ENCODE measurements around the gene YIPF3. TPM values are rescaled to one million over a fixed set of nuclear protein-coding genes. Genes with fewer than 3 reads are reported as not detected.
A peak's percentile ranks its signal among the peaks of the same experiment; 100 is the strongest.

The YIPF3 gene
- total RNA-seq, 1 donor from 2014 or later: 67.9 TPM

DNA sequence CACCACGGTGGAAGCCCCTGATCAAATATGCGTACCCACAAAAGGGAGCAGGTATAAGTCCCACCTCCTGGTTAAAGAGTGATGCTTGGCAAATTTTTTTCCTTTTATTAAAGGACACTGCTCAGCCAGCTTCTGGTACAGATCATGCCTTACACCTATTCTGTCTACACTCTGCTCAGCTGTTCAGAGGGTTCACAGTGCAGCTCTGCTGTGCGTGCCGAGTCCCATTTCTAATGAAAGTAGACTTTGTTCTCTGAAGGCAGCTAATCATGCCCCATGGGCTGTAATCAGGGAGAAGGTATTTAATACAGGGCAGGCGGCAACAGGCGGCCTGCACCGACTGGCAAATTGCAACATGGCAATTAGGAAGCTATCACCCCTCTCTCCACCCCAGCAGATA is 22.9 kb downstream of the YIPF3 start:
- DNase-seq (ENCODE audit: low spot score) (peak; percentile 68), ATAC-seq (peak; percentile 80)

DNA sequence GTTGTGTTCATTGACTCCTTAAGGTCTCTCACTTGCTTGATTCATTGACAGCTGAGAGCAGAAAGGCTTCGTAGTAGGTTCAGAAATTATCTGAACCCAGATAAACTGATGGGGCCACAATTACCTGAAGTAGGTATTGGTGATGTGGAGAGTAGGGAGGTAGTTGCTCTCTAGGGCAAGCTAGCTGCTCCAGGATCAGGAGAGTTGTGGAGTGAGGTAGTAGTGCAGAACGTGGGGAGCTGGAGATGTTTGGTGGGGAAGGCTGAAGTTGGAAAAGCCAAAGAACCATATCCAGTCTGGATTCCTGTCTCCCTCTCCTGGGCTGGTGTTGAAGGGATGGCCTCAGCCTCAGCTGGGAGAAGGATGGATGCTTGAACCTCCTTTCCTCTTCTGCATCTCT is 23.5 kb downstream of the YIPF3 start:
- DNase-seq (ENCODE audit: low spot score): no peak
- ATAC-seq: no peak

DNA sequence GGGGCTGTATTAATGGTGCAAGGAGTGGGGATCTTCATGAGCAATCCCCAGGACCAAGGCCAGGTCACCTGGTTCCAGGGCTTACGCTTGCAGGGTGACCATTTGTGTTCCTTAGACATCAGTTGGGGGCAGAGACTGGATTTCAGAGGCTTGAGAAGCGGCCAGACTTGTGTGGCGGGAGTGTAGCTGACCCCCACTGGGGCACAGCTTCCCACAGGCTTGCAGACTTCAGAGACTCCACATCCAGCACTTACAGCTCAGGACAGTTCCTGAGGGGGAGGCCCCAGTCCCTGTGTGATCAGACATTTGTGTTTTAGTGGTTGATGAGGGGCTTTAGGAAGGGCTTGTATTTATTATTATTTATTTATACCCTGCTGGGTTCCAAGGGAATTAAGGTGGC is 24.1 kb downstream of the YIPF3 start:
- no peak for DNase-seq (ENCODE audit: low spot score)
- no peak for ATAC-seq

DNA sequence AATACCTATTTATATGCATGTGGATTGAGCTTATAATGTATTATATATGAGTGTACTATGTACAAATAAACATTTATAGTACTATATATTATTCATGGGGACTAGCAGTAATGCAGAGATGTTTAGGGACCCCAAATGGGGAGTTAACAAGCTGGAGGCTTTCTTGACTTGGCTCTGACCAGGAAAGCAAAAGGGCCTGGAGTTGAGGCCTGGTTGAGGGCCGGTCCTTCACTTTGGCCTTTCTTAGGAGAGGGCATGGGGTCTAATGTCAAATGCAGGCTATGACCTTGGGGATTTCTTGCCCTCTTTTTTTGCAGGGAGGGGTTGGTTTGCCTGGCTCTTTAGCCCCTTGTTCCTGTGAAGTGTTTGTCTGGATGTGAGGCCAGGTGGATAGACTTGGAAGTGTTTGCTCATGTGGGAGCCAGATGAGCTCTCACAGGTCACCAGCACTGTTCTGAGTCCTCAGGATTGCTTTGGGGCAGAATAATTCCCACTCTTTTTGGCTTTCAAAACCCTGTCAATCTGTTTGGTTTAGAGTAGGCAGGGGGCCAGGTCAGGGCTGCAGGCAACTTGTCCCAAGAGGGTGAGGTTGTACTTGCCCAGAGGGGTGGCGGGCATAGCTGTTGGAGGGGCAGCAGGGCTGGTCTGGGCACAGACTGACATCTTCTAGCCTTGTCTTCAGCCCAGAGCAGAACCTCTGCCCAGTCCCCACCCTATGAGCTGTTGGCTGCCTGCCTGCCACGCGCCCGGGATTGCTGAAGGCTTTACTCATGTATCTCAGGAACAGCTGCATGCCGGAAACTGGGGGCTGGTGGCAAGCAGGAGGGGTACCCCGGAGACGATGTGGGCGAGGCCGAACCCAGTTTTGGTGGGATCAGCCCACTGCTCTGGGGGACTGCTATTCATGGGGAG is 24.7 kb downstream of the YIPF3 start:
- ATAC-seq (peak; percentile 50), DNase-seq (ENCODE audit: low spot score) (no peak)

DNA sequence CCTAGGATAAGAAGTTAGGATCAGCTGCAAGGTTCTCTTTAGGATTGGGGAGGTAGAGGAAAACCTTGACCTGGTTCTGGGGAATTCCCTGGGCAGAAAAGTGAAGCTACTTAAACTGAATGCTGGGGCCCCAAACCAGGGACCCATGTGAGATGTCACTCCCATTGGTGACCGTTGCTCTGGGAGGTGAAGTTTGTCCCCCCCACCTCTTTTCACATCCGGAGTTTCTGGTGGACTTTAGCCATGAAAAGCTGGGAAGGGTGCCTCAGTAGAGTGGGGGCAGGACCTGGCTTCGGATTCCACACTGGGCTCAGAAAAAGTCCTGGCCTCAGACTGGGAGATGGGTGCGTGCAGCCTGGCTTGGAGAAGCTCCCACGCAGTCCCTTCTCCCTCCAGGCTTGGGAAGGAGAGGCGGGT is 26.2 kb downstream of the YIPF3 start:
- ATAC-seq: no peak
- DNase-seq (ENCODE audit: low spot score): peak; percentile 66

DNA sequence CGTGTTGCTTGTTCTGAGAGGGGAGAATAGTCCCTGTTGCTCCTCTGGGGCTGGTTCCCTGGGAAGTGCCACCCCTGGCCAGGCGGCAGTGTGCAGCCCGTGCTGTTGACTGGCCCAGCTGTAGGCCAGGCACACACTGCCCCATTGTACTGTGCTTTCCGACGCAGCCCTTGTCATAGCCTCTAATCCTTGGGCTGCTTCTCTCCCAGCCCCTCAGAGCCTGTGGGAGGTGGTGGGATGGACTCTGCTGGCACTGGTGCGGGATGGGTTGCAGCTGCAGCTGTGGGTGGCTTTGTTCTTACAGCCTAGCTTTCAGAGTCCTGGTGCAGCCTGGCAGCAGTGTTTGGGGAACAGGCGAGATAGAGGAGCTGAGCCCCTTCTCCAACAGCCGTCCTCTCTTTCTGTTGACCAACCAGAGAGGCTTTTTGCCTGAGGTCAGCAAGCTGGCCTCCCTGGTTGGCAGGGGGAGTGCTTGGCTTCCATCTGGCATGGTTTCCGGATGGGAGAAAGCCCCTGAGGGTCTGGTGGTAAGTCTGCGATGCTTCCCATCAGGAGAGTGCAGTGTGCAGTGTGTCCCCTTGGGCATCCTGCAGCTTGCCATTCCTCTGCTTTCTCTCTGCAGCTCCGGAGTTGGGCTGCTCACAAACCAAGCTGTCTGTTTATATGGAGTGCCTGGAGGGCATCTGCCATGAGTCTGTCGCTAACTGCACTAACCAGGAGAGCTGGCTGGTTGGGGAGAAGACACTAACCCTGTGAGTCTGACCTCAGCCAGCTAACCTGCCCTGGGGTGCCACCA is 27.3 kb downstream of the YIPF3 start:
- ATAC-seq (no peak), DNase-seq (ENCODE audit: low spot score) (no peak)

DNA sequence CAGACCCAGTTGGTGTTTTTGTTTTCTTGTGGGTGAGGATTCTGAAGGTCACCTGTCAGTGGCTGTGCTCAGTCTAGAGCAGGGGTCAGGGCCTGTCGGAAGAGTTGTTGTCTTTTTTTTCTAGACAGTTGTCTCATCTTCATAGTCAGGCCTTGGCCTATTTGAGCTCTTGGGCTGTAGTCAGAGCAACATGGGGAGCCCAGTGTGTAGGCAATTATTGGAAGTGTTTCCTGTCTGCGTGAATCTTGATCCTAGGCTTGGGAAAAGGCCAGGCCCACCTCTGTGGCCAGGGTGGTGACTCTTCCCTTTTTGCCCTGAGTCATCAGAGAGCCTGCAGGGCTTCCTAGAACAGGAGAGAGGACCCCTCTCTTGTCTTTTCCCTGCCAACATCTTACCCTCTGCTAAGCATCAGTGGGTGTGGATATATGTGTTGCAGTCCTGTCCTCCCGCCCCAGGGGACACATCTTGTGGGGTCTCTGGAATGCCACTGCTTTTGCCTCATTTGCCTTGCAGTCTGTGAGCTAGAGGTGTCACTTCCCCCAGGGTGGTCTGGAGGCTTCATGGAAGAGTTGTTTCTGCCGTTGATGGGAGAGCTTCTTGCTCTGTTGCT is 28.0 kb downstream of the YIPF3 start:
- DNase-seq (ENCODE audit: low spot score): no peak
- no peak for ATAC-seq

DNA sequence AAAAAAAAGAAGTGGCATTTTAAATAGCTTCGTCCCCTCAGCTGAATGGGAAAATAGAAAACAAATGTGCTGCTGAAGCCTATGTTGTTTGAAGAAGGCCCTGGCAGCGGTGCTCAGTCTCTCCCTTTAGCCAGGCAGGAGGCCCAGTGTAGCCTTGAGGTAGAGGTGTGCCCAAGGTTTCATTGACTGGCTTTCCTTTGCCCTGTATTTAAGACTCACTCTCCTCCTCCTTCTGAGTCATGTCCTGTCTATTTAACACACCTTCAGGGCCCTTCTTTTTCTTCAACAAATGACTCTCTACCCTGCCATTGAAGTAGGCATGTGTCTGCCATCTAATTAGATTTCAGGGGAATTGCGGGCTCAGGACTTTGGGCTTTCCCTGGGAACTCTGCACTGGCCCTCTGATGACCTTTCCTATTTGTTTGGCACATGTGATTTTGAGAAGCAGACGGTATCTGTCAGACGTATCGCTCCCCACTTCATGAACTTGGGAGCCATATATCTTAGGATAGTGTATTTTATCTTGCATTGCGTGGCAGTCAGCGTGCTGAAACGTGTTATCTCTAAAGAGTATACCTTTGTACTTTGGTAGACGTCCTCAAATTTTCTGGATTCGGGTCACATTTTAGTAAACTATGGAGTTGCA is 35.0 kb downstream of the YIPF3 start:
- DNase-seq (ENCODE audit: low spot score) (no peak), ATAC-seq (peak; percentile 45)

DNA sequence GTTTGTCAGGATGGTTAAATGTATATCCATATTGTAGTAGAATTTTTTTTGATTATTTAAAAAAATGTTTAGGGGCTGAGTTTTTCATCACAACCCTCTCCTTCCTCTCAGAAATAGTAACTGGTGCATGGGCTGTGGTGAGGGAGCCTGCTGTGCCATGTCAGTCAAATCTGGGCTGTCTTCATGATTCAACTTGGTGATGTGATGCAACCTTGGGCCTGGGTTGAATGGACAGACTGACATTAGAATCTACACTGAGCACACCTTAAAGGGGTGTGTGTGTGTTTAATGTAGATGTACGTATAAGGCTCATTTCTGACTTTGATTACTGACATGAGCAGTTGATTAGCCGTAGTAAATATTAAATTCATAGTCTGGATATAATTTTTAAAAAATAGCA is 35.7 kb downstream of the YIPF3 start:
- no peak for DNase-seq (ENCODE audit: low spot score)
- no peak for ATAC-seq

DNA sequence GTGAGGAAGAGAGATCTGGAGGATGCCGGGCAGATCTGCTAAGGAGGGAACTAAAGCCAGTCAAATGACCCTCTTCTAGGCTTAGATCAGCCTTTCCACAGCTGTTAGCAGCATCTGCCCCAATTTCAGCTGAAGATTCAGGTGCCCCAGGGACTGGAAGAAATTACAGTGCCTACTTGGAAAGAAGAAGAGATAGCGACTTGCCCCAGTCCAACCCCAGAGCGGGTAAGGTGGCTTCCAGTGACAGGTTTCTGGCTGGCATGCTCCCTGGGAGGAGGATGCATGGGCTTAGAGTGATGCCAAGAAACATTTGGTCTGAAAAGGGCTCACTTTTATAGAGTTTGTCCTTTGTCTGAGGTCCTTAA is 38.7 kb downstream of the YIPF3 start:
- no peak for ATAC-seq
- DNase-seq (ENCODE audit: low spot score): no peak

DNA sequence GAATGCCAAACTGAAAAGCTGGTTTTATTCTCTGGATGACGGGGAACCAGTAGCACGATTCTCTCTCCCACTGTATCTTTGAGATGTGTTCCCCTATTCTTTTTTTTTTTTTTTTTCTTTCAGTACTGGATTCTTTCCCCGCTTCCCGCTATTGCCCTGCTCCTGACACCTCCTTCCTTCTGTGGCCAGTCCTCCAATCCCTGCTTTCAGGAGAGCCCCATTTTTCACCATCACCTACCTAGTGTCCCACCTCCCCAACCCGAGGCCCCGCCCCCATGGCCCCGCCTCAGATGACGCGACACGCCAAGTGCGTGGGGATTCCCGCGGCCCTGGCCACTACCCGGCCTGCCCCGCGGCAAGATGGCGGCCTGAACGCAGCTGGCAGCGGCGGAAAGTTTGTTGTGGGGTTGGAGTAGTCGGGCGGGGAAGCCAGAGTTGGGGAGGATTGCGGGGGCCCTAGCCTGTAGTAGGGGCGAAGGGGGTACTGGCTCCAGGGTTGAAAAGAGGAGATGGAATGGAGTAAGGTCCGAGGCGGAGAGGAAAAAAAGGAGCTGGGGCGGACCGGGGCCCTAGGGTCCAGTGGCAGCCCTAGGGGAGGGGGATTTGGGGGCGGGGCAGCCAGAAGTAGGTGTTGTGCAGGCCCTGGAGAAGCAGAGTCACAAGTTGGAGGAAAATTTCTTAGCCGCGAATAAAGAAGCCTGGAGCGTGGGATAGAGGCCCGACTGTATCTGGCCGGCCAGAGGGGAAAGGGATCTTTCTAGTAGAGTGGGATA is 39.3 kb downstream of the YIPF3 start, which contains the start of gene TJAP1:
TJAP1 (plus strand) TSS at position 336 of the 773 bp plus-strand sequence. CDS start 21,432 bp downstream, outside the sequence.
- ATAC-seq: peak; percentile 99
- peak; percentile 92 for DNase-seq (ENCODE audit: low spot score)

DNA sequence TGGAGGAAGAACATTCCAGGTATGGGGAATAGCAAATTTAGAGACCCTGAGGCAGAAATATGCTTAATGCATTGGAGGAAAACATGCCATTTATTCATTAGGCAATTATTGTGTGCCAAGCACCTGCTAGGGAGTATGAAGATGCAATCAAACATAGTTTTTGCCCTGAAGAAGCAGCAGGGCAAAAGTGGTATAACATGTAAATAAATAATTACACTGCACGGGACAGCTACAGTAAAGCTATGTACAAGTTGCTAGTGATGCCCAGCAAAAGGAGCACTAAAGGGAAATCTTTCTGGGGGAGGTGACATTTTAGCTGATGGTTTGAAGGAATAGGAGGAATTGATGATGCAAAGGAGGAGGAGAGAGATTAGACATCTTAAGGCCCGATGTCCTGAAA is 40.0 kb downstream of the YIPF3 start:
- DNase-seq (ENCODE audit: low spot score) (no peak), ATAC-seq (no peak)

DNA sequence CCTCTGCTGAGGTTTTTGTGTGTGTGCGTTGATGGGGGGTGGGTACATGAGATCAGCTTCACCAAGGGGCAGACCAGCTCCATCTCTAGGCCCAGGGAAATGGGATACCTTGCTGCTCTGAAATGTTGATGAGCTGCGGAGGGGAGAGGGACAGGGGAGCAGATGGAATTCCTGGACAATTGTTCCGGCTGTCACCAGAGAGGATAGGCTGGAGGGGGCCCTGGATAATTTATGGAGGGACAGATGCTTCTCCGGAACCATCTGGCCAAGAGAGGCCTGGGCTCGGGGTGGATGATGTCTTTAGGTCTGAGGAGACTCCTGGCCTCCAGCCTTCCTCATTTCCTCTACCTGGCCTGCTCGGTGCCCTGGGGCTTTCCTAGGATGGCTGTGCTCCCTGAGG is 41.2 kb downstream of the YIPF3 start:
- DNase-seq (ENCODE audit: low spot score) (no peak), ATAC-seq (no peak)

DNA sequence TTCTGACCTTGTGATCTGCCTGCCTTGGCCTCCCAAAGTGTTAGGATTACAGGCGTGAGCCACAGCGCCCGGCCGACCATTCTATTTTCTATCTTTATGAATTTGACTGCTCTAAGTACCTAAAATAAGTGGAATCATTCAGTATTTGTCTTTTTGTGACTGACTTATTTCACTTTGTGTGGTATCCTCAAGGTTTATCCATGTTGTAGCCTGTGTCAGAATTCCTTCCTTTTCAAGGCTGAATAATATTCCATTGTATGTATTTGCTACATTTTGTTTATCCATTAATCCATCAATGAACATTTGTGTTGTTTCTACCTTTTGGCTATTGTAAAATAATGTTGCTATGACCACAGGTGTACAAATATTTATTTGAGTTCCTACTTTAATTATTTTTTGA is 44.2 kb downstream of the YIPF3 start:
- no peak for ATAC-seq
- no peak for DNase-seq (ENCODE audit: low spot score)

DNA sequence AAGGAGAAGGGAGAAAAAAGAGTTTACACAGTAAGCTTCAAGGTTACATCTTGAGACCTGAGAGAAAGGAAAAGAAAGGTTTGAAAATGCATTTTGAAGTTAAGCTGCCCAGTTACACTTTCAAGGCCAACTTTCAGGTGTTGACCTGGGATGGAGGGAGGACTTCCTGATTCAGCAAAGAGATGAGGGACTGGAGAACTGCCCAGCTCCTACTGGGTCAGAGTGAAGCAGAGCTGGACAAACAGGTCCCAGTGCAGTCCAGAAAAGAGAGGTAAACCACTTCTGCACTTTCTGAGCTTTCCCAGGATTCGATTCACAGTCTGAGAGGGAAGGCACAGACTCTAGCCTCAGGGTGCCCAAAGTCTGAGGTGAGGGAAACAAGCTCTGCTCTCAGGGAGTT is 45.3 kb downstream of the YIPF3 start:
- DNase-seq (ENCODE audit: low spot score): no peak

DNA sequence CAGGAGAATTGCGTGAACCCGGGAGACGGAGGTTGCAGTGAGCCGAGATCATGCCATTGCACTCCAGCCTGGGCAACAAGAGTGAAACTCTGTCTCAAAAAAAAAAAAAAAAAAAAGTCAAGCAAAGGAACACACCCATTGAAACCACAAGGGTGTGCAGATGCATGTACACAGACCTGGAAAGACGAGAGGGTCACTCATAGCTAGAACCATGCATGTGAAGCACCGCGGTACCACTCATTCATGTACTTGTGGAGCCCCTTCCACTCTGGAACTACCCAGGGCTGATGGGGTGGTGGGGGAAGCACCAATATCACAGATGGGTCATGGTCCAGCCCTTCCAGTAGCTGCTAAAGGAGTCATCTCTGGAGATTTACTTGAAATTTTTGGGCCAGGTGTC is 46.8 kb downstream of the YIPF3 start:
- no peak for ATAC-seq

More for the DNA sequence above, 45.3 kb downstream of the YIPF3 start:
- peak; percentile 54 for ATAC-seq

DNA sequence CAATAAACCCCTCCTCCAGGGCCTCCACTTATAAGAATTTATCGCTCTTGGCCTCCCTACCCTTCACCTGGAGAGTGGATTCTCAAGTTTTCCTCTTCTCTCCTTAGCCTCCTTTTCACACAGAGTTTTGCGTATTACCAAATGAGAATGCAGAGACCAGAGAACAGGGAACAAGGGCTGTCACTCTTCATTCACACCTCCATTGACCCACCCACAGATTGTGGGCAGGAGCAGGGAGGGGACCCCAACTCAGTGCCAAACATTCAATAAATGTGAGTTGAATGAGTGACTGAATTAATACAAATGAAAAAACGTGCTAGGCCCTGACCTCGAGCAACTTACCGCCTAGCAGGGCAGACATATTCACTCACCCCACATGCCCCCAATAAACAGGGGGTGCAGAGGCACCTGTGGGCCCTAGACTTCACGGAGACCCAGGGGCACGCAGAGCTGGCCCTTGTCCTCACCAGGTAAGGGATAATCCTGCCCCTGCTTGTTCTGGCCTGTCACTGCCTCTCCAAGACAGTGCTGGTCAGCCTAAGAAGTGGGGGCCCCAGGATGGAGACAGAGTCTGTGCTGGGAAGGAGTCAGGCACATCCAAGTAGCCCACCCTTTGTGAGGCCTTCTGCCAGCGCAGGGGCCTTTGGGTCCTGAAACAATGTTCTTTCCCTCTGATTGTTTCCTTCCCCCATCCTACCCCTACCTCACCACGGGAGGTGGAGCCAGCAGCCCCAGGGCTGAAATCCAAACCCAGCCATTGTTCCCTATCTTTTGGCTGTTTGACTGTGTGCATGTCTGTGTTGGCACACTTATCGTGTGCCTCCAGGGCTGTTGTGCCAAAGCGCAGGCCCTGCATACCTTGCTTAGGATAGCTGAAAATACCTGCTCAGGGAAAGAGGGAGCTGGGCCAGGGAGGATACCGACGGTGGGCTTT is 47.7 kb downstream of the YIPF3 start:
- DNase-seq (ENCODE audit: low spot score): no peak
- no peak for ATAC-seq

More for the DNA sequence above, 46.8 kb downstream of the YIPF3 start:
- DNase-seq (ENCODE audit: low spot score): no peak

DNA sequence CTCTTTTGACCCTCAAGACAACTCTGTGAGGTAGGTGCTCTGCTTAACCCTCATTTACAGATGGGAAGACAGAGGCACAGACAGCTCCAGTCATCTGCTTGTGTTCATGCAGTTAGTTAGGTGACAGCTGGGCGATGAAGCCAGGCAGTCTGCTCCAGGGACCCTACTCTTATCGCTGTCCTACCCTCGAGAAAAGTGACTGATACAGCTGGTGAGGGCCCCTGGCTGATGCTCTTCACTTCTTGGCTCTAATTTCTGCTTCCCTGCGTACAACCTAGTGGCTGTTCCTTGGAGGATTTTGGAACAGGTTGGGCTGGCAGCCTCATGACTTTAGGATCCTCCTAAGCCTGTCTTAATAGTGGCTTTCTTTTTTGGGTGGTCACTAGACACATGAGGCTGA is 48.5 kb downstream of the YIPF3 start:
- DNase-seq (ENCODE audit: low spot score) (no peak), ATAC-seq (no peak)

DNA sequence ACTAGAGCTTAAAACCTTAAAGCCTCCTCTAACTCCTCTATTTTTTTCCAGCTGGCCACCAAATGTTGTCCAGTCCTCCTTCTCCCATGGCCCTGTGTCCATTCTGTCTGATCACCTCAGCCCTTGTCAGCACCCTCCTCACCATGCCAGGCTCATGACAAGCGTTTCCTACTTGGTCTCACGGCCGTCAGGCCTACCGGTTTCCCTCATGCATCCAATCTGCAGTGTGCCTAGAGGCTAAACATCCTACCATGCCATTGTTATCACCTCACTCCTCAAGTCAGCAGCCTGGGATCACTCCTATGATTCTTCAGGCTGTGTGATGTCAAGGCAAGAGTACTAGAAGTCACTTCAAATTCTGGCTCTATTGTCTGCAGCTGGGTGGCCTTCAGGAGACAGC is 49.0 kb downstream of the YIPF3 start:
- ATAC-seq: no peak
- no peak for DNase-seq (ENCODE audit: low spot score)

Measured in left lobe of liver (tissue), 2 donors.